Esophagus squamous epithelium (tissue), 4 donors: ENCODE data around the gene ADIPOR1.

Experiments used
- CTCF ChIP-seq, 6 experiments: fragments of 450-650 bp in 4 of 6; fragments of 200-600 bp in 2 of 6; sonication (generic) in 2 of 6; IDR thresholded peaks; one replicate each; pipeline ENCODE4 v1.5.1; 2016 to 2019; ENCODE audit warnings: antibody characterized with exemption in 6 of 6, mild to moderate bottlenecking in 4 of 6, moderate library complexity in 4 of 6
- POLR2A ChIP-seq, 4 donors: fragments of 450-650 bp; IDR thresholded peaks; one replicate each; pipeline ENCODE4 v1.6.1; 2017; ENCODE audit warnings: antibody characterized with exemption in 4 of 4, mild to moderate bottlenecking in 4 of 4, moderate library complexity in 3 of 4

GRCh38 chr1:202998836-202999750 is 41.0 kb upstream of the ADIPOR1 start:
- TF ChIP-seq CTCF (IDR thresholded peaks at IDR 0.05), result peak; percentile 67 to 88 (median 78)
- no peak for TF ChIP-seq POLR2A (IDR thresholded peaks at IDR 0.05)
